Caco-2 (cell line): Measurements from ENCODE around the gene PRSS48. TPM values are rescaled to one million over a fixed set of nuclear protein-coding genes. Genes with fewer than 3 reads are reported as not detected.

Experiments used
- BruUV-seq: library from RNA; stranded (reverse); fragments of 400-500 nt; replicated peaks from 2 replicates; lab custom pipeline; 2021; lab: Mats Ljungman, UMichigan
- CTCF ChIA-PET: fragments of 300-600 bp; sonication (Branson Sonifier 250); formaldehyde crosslinking; loops from one replicate; lab custom pipeline; 2022; ENCODE audit warnings: antibody characterized with exemption; lab: Charles Lee
- POLR2A ChIA-PET: fragments of 300-600 bp; sonication (Branson Sonifier 250); formaldehyde crosslinking; loops from one replicate; lab custom pipeline; 2022; ENCODE audit warnings: antibody characterized with exemption; lab: Charles Lee
- DNase-seq, 2 experiments: peaks; one replicate each; pipeline versions ENCODE4 v3.0.0 to v3.0.0-alpha.2; 2020 to 2022
- H3K27me3 ChIP-seq: replicated peaks from 2 replicates; pipeline ENCODE4 v1.6.0; 2011; ENCODE audit warnings: low read length; ENCODE audit not compliant: control insufficient read depth, insufficient read depth
- H3K36me3 ChIP-seq: 2 replicates; pipeline ENCODE4 v1.5.1; 2011; ENCODE audit warnings: low read length; ENCODE audit not compliant: control insufficient read depth, insufficient read depth
- H3K4me1 ChIP-seq: fragments of 250-450 bp; sonication (Bioruptor Pico); 2 replicates; pipeline ENCODE4 v1.5.1; 2020; ENCODE audit warnings: mild to moderate bottlenecking
- H3K4me3 ChIP-seq: 2 replicates; pipeline ENCODE4 v1.5.1; 2011; ENCODE audit warnings: low read depth, mild to moderate bottlenecking, control low read depth, low read length
- H3K9me3 ChIP-seq: fragments of 250-450 bp; sonication (Bioruptor Pico); 2 replicates; pipeline ENCODE4 v1.5.1; 2020; ENCODE audit warnings: mild to moderate bottlenecking, moderate library complexity
- H3K27ac Mint-ChIP-seq: one replicate; pipeline ENCODE4 v1.8.0; 2022; ENCODE audit warnings: mixed read lengths; ENCODE audit not compliant: unreplicated experiment
- H3K27me3 Mint-ChIP-seq: one replicate; pipeline ENCODE4 v1.8.0; 2022; ENCODE audit warnings: mixed read lengths; ENCODE audit not compliant: insufficient read depth, unreplicated experiment
- H3K36me3 Mint-ChIP-seq: one replicate; pipeline ENCODE4 v1.8.0; 2022; ENCODE audit warnings: mild to moderate bottlenecking, mixed read lengths; ENCODE audit not compliant: insufficient read depth, unreplicated experiment
- H3K4me1 Mint-ChIP-seq: one replicate; pipeline ENCODE4 v1.8.0; 2022; ENCODE audit warnings: low read depth, mixed read lengths; ENCODE audit not compliant: unreplicated experiment
- H3K4me3 Mint-ChIP-seq: one replicate; pipeline ENCODE4 v1.8.0; 2022; ENCODE audit warnings: mild to moderate bottlenecking, moderate library complexity, mixed read lengths; ENCODE audit not compliant: unreplicated experiment
- H3K9me3 Mint-ChIP-seq: one replicate; pipeline ENCODE4 v1.8.0; 2022; ENCODE audit warnings: mixed read lengths; ENCODE audit not compliant: unreplicated experiment
- CTCF ChIP-seq, 2 experiments: fragments of 200-600 bp in 1 of 2; IDR thresholded peaks; 1 replicate in 1 of 2; 2 replicates in 1 of 2; pipeline versions ENCODE4 v1.5.1 to v1.8.0; 2011 to 2022; ENCODE audit warnings: antibody characterized with exemption in 1 of 2, control low read depth in 1 of 2, inconsistent platforms in 1 of 2, low read depth in 1 of 2, low read length in 1 of 2, mild to moderate bottlenecking in 1 of 2, moderate library complexity in 1 of 2; ENCODE audit not compliant: insufficient read depth in 1 of 2, severe bottlenecking in 1 of 2, unreplicated experiment in 1 of 2
- intact Hi-C: fragments of 100-400 bp; cut with micrococcal nuclease; formaldehyde crosslinking; loops from one replicate; pipeline ENCODE4 v1.10.0; 2022; ENCODE audit not compliant: unreplicated experiment
- total RNA-seq: library from RNA; stranded (reverse); gene quantifications from 2 replicates; pipeline ENCODE4 v1.2.3, GENCODE V29; 2022

Gene PRSS48
- total RNA-seq, 1 experiment from 2014 or later = not detected

GRCh38 chr4:151297170-151297569, 20.2 kb downstream of the PRSS48 start:
- BruUV-seq = no TSS peak
- Mint-ChIP-seq H3K36me3 (peaks cover 20% of the 10 kb centered on the region), H3K9me3 (no peaks in the 10 kb centered on the region), H3K4me1 (peaks cover 29% of the 10 kb centered on the region), H3K4me3 (no peak overlapping the region), H3K27ac (no peak overlapping the region), H3K27me3 (no peaks in the 10 kb centered on the region)
- TF ChIP-seq CTCF (IDR thresholded peaks at IDR 0.05; ENCODE audit: insufficient read depth in 1 of 2, low read depth in 1 of 2, low read length in 1 of 2, severe bottlenecking in 1 of 2, unreplicated experiment in 1 of 2) = no peak
- ChIA-PET CTCF (no interaction called here), POLR2A (no interaction called here)
- Histone ChIP-seq H3K9me3 (no peaks in the 10 kb centered on the region), H3K4me3 (no peak overlapping the region), H3K27me3 (no peaks in the 10 kb centered on the region), H3K36me3 (no peaks in the 10 kb centered on the region), H3K4me1 (peaks cover 8% of the 10 kb centered on the region; the same call in 1 of the 2 replicates)
- intact Hi-C loops = no loop called here
- no peak for DNase-seq

DNA sequence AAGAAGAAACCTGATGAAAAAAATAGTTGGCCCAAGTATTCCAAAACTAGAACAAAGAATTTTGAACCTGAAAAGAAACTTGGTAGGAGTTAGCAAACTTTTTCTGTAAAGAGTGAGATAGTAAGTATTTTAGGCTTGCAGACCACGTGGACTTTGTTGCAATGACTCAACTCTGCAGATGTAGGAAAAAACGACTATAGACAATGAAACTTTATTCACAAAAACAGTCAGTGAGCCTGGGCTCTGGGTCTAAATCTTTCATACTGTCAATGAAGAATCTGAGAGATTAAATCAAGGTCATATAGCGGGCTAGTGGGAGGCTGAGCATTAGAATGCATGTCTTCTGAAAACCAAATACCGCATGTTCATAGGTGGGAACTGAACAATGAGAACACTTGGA, 25.5 kb downstream of the PRSS48 start:
- no peaks in the 10 kb centered on the region for H3K27me3 ChIP-seq
- no TSS peak for BruUV-seq
- peaks cover 6% of the 10 kb centered on the region for H3K4me1 Mint-ChIP-seq
- ChIA-PET CTCF (no interaction called here), POLR2A (interaction anchor here (0.5 to 0.7 kb wide), 2 partner anchors 23 to 132 kb away, joined by 3 to 4 read pairs; partner anchors contain the start of gene SH3D19)
- 0 out of 2 replicates have a peak, but pooled peaks cover 8% of the 10 kb centered on the region for H3K4me1 ChIP-seq
- H3K4me3 ChIP-seq = no peak overlapping the region
- TF ChIP-seq CTCF (IDR thresholded peaks at IDR 0.05; ENCODE audit: insufficient read depth in 1 of 2, low read depth in 1 of 2, low read length in 1 of 2, severe bottlenecking in 1 of 2, unreplicated experiment in 1 of 2) = no peak
- intact Hi-C loops = no loop called here
- peaks cover 20% of the 10 kb centered on the region for H3K36me3 Mint-ChIP-seq
- H3K9me3 Mint-ChIP-seq = no peaks in the 10 kb centered on the region
- no peak overlapping the region for H3K27ac Mint-ChIP-seq
- H3K4me3 Mint-ChIP-seq = no peak overlapping the region
- H3K27me3 Mint-ChIP-seq = no peaks in the 10 kb centered on the region
- no peak for DNase-seq
- no peaks in the 10 kb centered on the region for H3K9me3 ChIP-seq
- no peaks in the 10 kb centered on the region for H3K36me3 ChIP-seq

DNA sequence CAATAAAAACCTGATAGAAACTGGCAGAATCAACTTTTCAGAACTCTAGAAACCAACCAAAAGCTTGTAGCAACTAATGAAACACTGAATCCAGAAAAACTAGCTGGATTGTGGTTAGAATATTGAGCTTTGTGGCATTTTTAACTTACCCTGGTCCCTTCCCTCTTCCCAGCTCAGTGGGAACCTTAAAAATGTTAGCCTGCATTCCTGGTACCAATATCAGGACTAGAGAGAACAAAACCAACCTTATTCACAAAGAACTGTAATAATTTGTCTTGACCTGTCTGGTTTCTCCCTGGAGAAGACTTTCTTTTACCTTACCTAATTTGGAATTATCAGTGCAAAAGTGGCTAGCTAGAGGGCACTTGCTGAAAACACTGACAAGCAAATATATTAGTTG, 27.3 kb downstream of the PRSS48 start:
- intact Hi-C loops = no loop called here
- TF ChIP-seq CTCF (IDR thresholded peaks at IDR 0.05; ENCODE audit: insufficient read depth in 1 of 2, low read depth in 1 of 2, low read length in 1 of 2, severe bottlenecking in 1 of 2, unreplicated experiment in 1 of 2) = no peak
- no peaks in the 10 kb centered on the region for H3K9me3 Mint-ChIP-seq
- no TSS peak for BruUV-seq
- Histone ChIP-seq H3K27me3 (no peaks in the 10 kb centered on the region), H3K4me3 (no peak overlapping the region), H3K4me1 (0 out of 2 replicates have a peak, but pooled peaks cover 8% of the 10 kb centered on the region), H3K9me3 (no peaks in the 10 kb centered on the region), H3K36me3 (peaks cover 1% of the 10 kb centered on the region; the same call in 1 of the 2 replicates)
- no peak for DNase-seq
- peaks cover 22% of the 10 kb centered on the region for H3K36me3 Mint-ChIP-seq
- H3K4me3 Mint-ChIP-seq = no peak overlapping the region
- CTCF ChIA-PET = interaction anchor here (1.1 to 1.3 kb wide), 2 partner anchors 9 to 28 kb away, joined by 3 to 4 read pairs; partner anchors contain the start of gene PRSS48
- no peaks in the 10 kb centered on the region for H3K27me3 Mint-ChIP-seq
- no peaks in the 10 kb centered on the region for H3K4me1 Mint-ChIP-seq
- POLR2A ChIA-PET = interaction anchor here (2.0 kb wide), 1 partner anchor 21 kb away, joined by 11 read pairs; the partner anchor contains the start of gene SH3D19
- H3K27ac Mint-ChIP-seq = no peak overlapping the region
